Stimulated activated CD4-positive, alpha-beta T cell treated with anti-CD3 and anti-CD28 coated beads, Interleukin-4, amount 100 ng/mL, for 24 hours (primary cell): ENCODE results near the gene AAMDC.
"Not testable (repeated sequence)": the region's sequence is repeated elsewhere in the genome, so short reads cannot be mapped to it uniquely, and the experiment has no call there.

ENCODE experiments used
- DNase-seq: peaks from one replicate; pipeline ENCODE4 v3.0.0-alpha.2; 2020

Gene AAMDC

GRCh38 chr11:77890100-77890614 lies 69.2 kb downstream of the AAMDC start:
- DNase-seq: not testable (repeated sequence)

- not testable (repeated sequence) for DNase-seq
These were observed 69.7 kb downstream of the AAMDC start for GRCh38 chr11:77890619-77891056.

GRCh38 chr11:77891256-77891655 lies 70.3 kb downstream of the AAMDC start:
- not testable (repeated sequence) for DNase-seq

GRCh38 chr11:77891703-77892102 lies 70.8 kb downstream of the AAMDC start:
- not testable (repeated sequence) for DNase-seq

GRCh38 chr11:77894949-77895348 lies 74.0 kb downstream of the AAMDC start:
- not testable (repeated sequence) for DNase-seq

GRCh38 chr11:77908835-77909234 lies 87.9 kb downstream of the AAMDC start:
- no peak for DNase-seq

GRCh38 chr11:77909277-77909676 lies 88.3 kb downstream of the AAMDC start:
- no peak for DNase-seq

GRCh38 chr11:77910828-77911227 lies 89.9 kb downstream of the AAMDC start:
- not testable (repeated sequence) for DNase-seq

- DNase-seq: not testable (repeated sequence)
These were observed 92.8 kb downstream of the AAMDC start for GRCh38 chr11:77913608-77914306.

GRCh38 chr11:77914307-77914791 lies 93.4 kb downstream of the AAMDC start:
- not testable (repeated sequence) for DNase-seq

GRCh38 chr11:77917713-77918112 lies 96.8 kb downstream of the AAMDC start:
- not testable (repeated sequence) for DNase-seq
